ENCODE results near the gene UBTF.

DNA sequence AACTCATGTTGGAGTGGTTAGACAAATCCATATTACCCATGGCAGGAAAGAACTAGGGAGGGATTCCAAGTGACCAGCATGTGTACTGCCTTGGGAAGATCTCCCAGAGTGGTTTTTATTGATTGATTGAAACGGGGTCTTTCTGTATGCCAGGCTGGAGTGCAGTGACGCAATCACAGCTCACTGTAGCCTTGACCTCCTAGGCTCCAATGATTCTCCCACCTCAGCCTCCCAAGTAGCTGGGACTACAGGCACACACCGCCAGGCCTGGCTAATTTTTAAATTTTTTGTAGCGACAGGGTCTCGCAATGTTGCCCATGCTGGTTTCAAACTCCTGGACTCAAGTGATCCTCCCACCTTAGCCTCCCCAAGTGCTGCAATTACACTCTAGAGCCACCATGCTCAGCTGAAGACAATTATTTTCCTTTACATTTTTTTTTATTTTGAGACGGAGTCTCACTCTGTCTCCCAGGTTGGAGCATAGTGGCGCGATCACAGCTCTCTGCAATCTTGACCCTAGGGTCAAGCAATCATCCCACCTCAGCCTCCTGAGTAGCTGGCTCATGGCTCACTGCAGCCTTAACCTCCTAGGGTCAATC, 35.2 kb downstream of the UBTF start:
- TF ChIP-seq POLR2A (IDR thresholded peaks at IDR 0.05) (no peak), POLR2AphosphoS5 (IDR thresholded peaks at IDR 0.05) (no peak), EP300 (IDR thresholded peaks at IDR 0.05) (no peak)
- TF ChIP-seq, protein P1, sequence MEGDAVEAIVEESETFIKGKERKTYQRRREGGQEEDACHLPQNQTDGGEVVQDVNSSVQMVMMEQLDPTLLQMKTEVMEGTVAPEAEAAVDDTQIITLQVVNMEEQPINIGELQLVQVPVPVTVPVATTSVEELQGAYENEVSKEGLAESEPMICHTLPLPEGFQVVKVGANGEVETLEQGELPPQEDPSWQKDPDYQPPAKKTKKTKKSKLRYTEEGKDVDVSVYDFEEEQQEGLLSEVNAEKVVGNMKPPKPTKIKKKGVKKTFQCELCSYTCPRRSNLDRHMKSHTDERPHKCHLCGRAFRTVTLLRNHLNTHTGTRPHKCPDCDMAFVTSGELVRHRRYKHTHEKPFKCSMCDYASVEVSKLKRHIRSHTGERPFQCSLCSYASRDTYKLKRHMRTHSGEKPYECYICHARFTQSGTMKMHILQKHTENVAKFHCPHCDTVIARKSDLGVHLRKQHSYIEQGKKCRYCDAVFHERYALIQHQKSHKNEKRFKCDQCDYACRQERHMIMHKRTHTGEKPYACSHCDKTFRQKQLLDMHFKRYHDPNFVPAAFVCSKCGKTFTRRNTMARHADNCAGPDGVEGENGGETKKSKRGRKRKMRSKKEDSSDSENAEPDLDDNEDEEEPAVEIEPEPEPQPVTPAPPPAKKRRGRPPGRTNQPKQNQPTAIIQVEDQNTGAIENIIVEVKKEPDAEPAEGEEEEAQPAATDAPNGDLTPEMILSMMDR (IDR thresholded peaks at IDR 0.05) = no peak
